HG03460 (cell line): ENCODE results near the gene ZBP1.

Source experiments
- ATAC-seq: cut with Tn5 transposase; IDR thresholded peaks from one replicate; pipeline ENCODE4 v1.9.1; 2021; ENCODE audit not compliant: unreplicated experiment

ZBP1 gene

GRCh38 chr20:57658833-57659516, 38.7 kb upstream of the ZBP1 start:
- ATAC-seq = no peak

- no peak for ATAC-seq
Observed at GRCh38 chr20:57658447-57658832, 38.2 kb upstream of the ZBP1 start.

GRCh38 chr20:57657535-57658446, 37.6 kb upstream of the ZBP1 start:
- ATAC-seq = no peak

- no peak for ATAC-seq
Observed at GRCh38 chr20:57656821-57657534, 36.8 kb upstream of the ZBP1 start.

GRCh38 chr20:57656252-57656820, 36.1 kb upstream of the ZBP1 start:
- no peak for ATAC-seq

- no peak for ATAC-seq
Observed at GRCh38 chr20:57655809-57656155, 35.6 kb upstream of the ZBP1 start.

GRCh38 chr20:57654998-57655808, 35.0 kb upstream of the ZBP1 start:
- no peak for ATAC-seq

- ATAC-seq = peak; percentile 74
Observed at GRCh38 chr20:57654363-57654997, 34.3 kb upstream of the ZBP1 start.

- ATAC-seq = no peak
Observed at GRCh38 chr20:57653910-57654309, 33.7 kb upstream of the ZBP1 start.

- ATAC-seq = no peak
Observed at GRCh38 chr20:57653546-57653900, 33.3 kb upstream of the ZBP1 start.

- no peak for ATAC-seq
Observed at GRCh38 chr20:57652606-57653545, 32.6 kb upstream of the ZBP1 start.

GRCh38 chr20:57651881-57652605, 31.8 kb upstream of the ZBP1 start:
- ATAC-seq = no peak

- no peak for ATAC-seq
Observed at GRCh38 chr20:57650756-57651483, 30.7 kb upstream of the ZBP1 start.

GRCh38 chr20:57650266-57650665, 30.0 kb upstream of the ZBP1 start:
- ATAC-seq = no peak

GRCh38 chr20:57649617-57650015, 29.4 kb upstream of the ZBP1 start:
- ATAC-seq = no peak

- ATAC-seq = no peak
Observed at GRCh38 chr20:57648878-57649616, 28.8 kb upstream of the ZBP1 start.
